Testis (tissue), 3 donors: Measurements from ENCODE around the gene FAM193A. TPM values are rescaled to one million over a fixed set of nuclear protein-coding genes. Genes with fewer than 3 reads are reported as not detected.

Experiments
- DNase-seq: peaks from one replicate; pipeline ENCODE4 v3.0.0-alpha.2; 2019
- H3K27ac ChIP-seq, 2 donors: fragments of 200-600 bp; sonication (generic); one replicate each; pipeline ENCODE4 v1.5.1; 2019
- H3K27me3 ChIP-seq: fragments of 200-600 bp; sonication (generic); one replicate; pipeline ENCODE4 v1.5.1; 2019
- H3K36me3 ChIP-seq: fragments of 200-600 bp; sonication (generic); one replicate; pipeline ENCODE4 v1.5.1; 2017; ENCODE audit warnings: low read depth; ENCODE audit errors: missing control alignments
- H3K4me1 ChIP-seq: fragments of 200-600 bp; sonication (generic); one replicate; pipeline ENCODE4 v1.5.1; 2019
- H3K4me3 ChIP-seq, 2 donors: fragments of 200-600 bp; sonication (generic); one replicate each; pipeline ENCODE4 v1.5.1; 2017 to 2019
- H3K9me3 ChIP-seq: fragments of 200-600 bp; sonication (generic); one replicate; pipeline ENCODE4 v1.5.1; 2017
- CTCF ChIP-seq, 3 experiments: fragments of 450-650 bp in 2 of 3; fragments of 200-600 bp in 1 of 3; sonication (generic) in 1 of 3; IDR thresholded peaks; one replicate each; pipeline ENCODE4 v1.5.1; 2016 to 2019; ENCODE audit warnings: antibody characterized with exemption in 3 of 3, mild to moderate bottlenecking in 2 of 3, moderate library complexity in 1 of 3
- POLR2A ChIP-seq: fragments of 450-650 bp; IDR thresholded peaks from one replicate; pipeline ENCODE4 v1.6.1; 2017; ENCODE audit warnings: antibody characterized with exemption, mild to moderate bottlenecking, moderate library complexity
- WGBS, 2 donors: methylation state at CpG; one replicate each; pipeline ENCODE4 v1.1.5; 2018; 5-methylcytosine and 5-hydroxymethylcytosine counted together
- intact Hi-C: fragments of 100-400 bp; cut with DNase I; formaldehyde crosslinking; loops from one replicate; pipeline ENCODE4 v1.15.1; 2023; ENCODE audit warnings: low total_unique reads
- polyA plus RNA-seq: library from polyadenylated mRNA; stranded (reverse); fragments of 350-450 nt; fragmentation: Illumina TruSeq; extraction: RNeasy Lipid Tissue Mini Kit (QIAGEN cat#74804); gene quantifications from one replicate; pipeline ENCODE4 v1.2.3, GENCODE V29; 2014; ENCODE audit warnings: low read depth, low replicate concordance; ENCODE audit not compliant: insufficient read depth
- total RNA-seq, 2 donors: library from RNA; depleted of rRNA; stranded (reverse); fragments of >200 nt; gene quantifications; one replicate each; pipeline ENCODE4 v1.2.3, GENCODE V29; 2016

FAM193A gene
- total and polyA plus RNA-seq, 3 donors from 2014 or later, result 50.4 to 92.4 (median 78.7) TPM

GRCh38 chr4:2560167-2560566, 23.7 kb downstream of the FAM193A start:
- no peaks in the 10 kb centered on the region for H3K4me1 ChIP-seq
- no peak for DNase-seq
- no peaks in the 10 kb centered on the region for H3K9me3 ChIP-seq
- no peaks in the 10 kb centered on the region for H3K36me3 ChIP-seq
- no peak overlapping the region for H3K4me3 ChIP-seq
- H3K27me3 ChIP-seq, result no peaks in the 10 kb centered on the region
- TF ChIP-seq CTCF (IDR thresholded peaks at IDR 0.05) (no peak), POLR2A (no peak)
- intact Hi-C loops, result no loop called here
- 81% methylated on average over 12 of the region's 12 CpGs for WGBS, 2 donors
- H3K27ac ChIP-seq, result no peak overlapping the region

GRCh38 chr4:2565533-2565932, 29.1 kb downstream of the FAM193A start:
- WGBS, 2 donors, result 78 to 82% methylated on average over 4 of the region's 4 CpGs
- no peaks in the 10 kb centered on the region for H3K36me3 ChIP-seq

GRCh38 chr4:2570036-2570435, 33.6 kb downstream of the FAM193A start:
- 87 to 97% methylated on average over 4 of the region's 4 CpGs for WGBS, 2 donors
- no peak overlapping the region for H3K4me3 ChIP-seq
- H3K27me3 ChIP-seq, result no peaks in the 10 kb centered on the region
- TF ChIP-seq POLR2A, result no peak
- no peak for DNase-seq
- H3K4me1 ChIP-seq, result peaks cover 7% of the 10 kb centered on the region
- H3K9me3 ChIP-seq, result no peaks in the 10 kb centered on the region
- intact Hi-C loops, result no loop called here
- no peaks in the 10 kb centered on the region for H3K36me3 ChIP-seq
- H3K27ac ChIP-seq, result no peak overlapping the region

More at GRCh38 chr4:2565533-2565932, 29.1 kb downstream of the FAM193A start:
- no peak overlapping the region for H3K27ac ChIP-seq
- H3K27me3 ChIP-seq, result no peaks in the 10 kb centered on the region
- H3K9me3 ChIP-seq, result no peaks in the 10 kb centered on the region
- DNase-seq, result no peak
- TF ChIP-seq POLR2A (no peak), CTCF (IDR thresholded peaks at IDR 0.05) (no peak)
- H3K4me3 ChIP-seq, result no peak overlapping the region
- peaks cover 7% of the 10 kb centered on the region for H3K4me1 ChIP-seq
- intact Hi-C loops, result no loop called here

- Histone ChIP-seq H3K4me3 (no peak overlapping the region), H3K4me1 (peaks cover 7% of the 10 kb centered on the region), H3K36me3 (no peaks in the 10 kb centered on the region), H3K27me3 (no peaks in the 10 kb centered on the region), H3K27ac (no peak overlapping the region), H3K9me3 (no peaks in the 10 kb centered on the region)
- intact Hi-C loops, result no loop called here
- WGBS, 2 donors, result 76 to 86% methylated on average over 11 of the region's 11 CpGs
- no peak for TF ChIP-seq POLR2A
- TF ChIP-seq CTCF (IDR thresholded peaks at IDR 0.05), result no peak
- no peak for DNase-seq
These were observed 34.2 kb downstream of the FAM193A start for GRCh38 chr4:2570551-2571222.

- Histone ChIP-seq H3K9me3 (no peaks in the 10 kb centered on the region), H3K4me1 (peaks cover 7% of the 10 kb centered on the region), H3K27ac (no peak overlapping the region), H3K4me3 (no peak overlapping the region), H3K27me3 (no peaks in the 10 kb centered on the region), H3K36me3 (no peaks in the 10 kb centered on the region)
- WGBS, 2 donors, result 86 to 88% methylated on average over 12 of the region's 12 CpGs
- DNase-seq, result no peak
- TF ChIP-seq POLR2A, result no peak
- TF ChIP-seq CTCF (IDR thresholded peaks at IDR 0.05), result no peak
- intact Hi-C loops, result no loop called here
These were observed 35.6 kb downstream of the FAM193A start for GRCh38 chr4:2572076-2572475.
